HG02840 (cell line): ENCODE data around the gene C7orf25.
"Not testable (repeated sequence)": the region's sequence is repeated elsewhere in the genome, so short reads cannot be mapped to it uniquely, and the experiment has no call there.

ENCODE experiments used
- ATAC-seq: cut with Tn5 transposase; IDR thresholded peaks from one replicate; pipeline ENCODE4 v1.9.1; 2021; ENCODE audit warnings: mild to moderate bottlenecking, moderate library complexity, moderate number of reproducible peaks; ENCODE audit not compliant: unreplicated experiment, low FRiP score

The C7orf25 gene

GRCh38 chr7:42930889-42931288 is 19.0 kb upstream of the C7orf25 start:
- ATAC-seq, result no peak

GRCh38 chr7:42929449-42929848 is 17.6 kb upstream of the C7orf25 start:
- ATAC-seq, result no peak

- ATAC-seq, result no peak
Measured at GRCh38 chr7:42928754-42929153, 16.9 kb upstream of the C7orf25 start.

GRCh38 chr7:42926204-42926603 is 14.3 kb upstream of the C7orf25 start:
- ATAC-seq, result no peak

- ATAC-seq, result no peak
Measured at GRCh38 chr7:42925630-42926029, 13.8 kb upstream of the C7orf25 start.

GRCh38 chr7:42924223-42924838 is 12.5 kb upstream of the C7orf25 start:
- ATAC-seq, result no peak

GRCh38 chr7:42922017-42922753 is 10.3 kb upstream of the C7orf25 start:
- ATAC-seq, result no peak

GRCh38 chr7:42915356-42915755 is 3.5 kb upstream of the C7orf25 start:
- no peak for ATAC-seq

- no peak for ATAC-seq
Measured at GRCh38 chr7:42914421-42915045, 2.7 kb upstream of the C7orf25 start.

GRCh38 chr7:42914009-42914408 is 2.1 kb upstream of the C7orf25 start:
- no peak for ATAC-seq

- no peak for ATAC-seq
Measured at GRCh38 chr7:42913591-42913990, 1.7 kb upstream of the C7orf25 start.

- ATAC-seq, result no peak
Measured at GRCh38 chr7:42910306-42910705, 1.6 kb downstream of the C7orf25 start.

GRCh38 chr7:42907316-42907715 is 4.6 kb downstream of the C7orf25 start:
- ATAC-seq, result no peak

- no peak for ATAC-seq
Measured at GRCh38 chr7:42906181-42906580, 5.7 kb downstream of the C7orf25 start.

GRCh38 chr7:42902331-42902730 is 9.5 kb downstream of the C7orf25 start:
- no peak for ATAC-seq

- no peak for ATAC-seq
Measured at GRCh38 chr7:42900842-42901241, 11.0 kb downstream of the C7orf25 start.

GRCh38 chr7:42893346-42894240 is 18.3 kb downstream of the C7orf25 start:
- no peak for ATAC-seq

GRCh38 chr7:42886893-42887505 is 24.9 kb downstream of the C7orf25 start:
- no peak for ATAC-seq

- no peak for ATAC-seq
Measured at GRCh38 chr7:42886129-42886528, 25.7 kb downstream of the C7orf25 start.

- ATAC-seq, result not testable (repeated sequence)
Measured at GRCh38 chr7:42885183-42885582, 26.7 kb downstream of the C7orf25 start.
